Measurements from ENCODE around the gene FLT3. TPM values are rescaled to one million over a fixed set of nuclear protein-coding genes. Genes with fewer than 3 reads are reported as not detected.

FLT3 gene
- total RNA-seq, 4 donors from 2014 or later, result 0.47 to 1.2 (median 1.2) TPM

DNA sequence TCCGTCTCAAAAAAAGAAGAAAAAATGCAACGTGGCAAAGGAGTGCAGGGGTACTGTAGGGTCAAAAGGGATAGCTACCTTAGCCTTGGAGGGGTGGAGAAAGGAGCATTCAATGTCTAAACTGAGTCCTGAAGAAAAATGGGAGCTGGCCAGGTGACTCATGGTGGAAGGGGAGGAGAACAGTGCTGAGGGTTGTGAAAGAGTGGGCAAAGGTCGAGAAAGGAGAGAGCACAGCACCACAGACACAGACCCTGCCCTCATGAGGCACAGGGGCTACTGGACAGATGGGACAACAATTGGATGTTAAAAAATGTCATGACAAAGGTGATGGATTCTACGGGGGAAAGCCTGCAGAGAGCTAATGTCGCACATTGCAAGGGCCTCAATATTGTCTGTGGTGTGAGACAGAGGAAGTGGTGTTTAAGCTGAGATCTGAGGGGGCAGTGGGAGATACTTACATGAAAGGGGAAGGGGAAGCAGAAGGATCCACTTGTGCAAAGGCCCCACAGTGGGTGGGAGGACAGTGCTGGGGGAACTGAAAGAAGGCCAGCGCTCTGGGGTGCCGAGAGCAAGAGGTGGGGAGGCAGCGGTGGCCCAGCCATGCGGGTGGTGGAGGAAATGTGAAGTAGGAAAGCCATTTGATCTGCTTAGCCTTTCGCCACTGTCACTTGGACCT is 69.0 kb downstream of the FLT3 start:
- H3K27me3 ChIP-seq, result peaks cover 2% of the 10 kb centered on the region
- no peak overlapping the region for H3K27ac ChIP-seq
- H3K4me3 ChIP-seq, result no peak overlapping the region
- H3K4me1 ChIP-seq, result no peaks in the 10 kb centered on the region
- no peak for DNase-seq (ENCODE audit: low spot score in 2 of 2)
- TF ChIP-seq POLR2AphosphoS5 (IDR thresholded peaks at IDR 0.05) (no peak), EP300 (IDR thresholded peaks at IDR 0.05) (no peak), POLR2A (IDR thresholded peaks at IDR 0.05) (no peak)
- TF ChIP-seq, protein P1, sequence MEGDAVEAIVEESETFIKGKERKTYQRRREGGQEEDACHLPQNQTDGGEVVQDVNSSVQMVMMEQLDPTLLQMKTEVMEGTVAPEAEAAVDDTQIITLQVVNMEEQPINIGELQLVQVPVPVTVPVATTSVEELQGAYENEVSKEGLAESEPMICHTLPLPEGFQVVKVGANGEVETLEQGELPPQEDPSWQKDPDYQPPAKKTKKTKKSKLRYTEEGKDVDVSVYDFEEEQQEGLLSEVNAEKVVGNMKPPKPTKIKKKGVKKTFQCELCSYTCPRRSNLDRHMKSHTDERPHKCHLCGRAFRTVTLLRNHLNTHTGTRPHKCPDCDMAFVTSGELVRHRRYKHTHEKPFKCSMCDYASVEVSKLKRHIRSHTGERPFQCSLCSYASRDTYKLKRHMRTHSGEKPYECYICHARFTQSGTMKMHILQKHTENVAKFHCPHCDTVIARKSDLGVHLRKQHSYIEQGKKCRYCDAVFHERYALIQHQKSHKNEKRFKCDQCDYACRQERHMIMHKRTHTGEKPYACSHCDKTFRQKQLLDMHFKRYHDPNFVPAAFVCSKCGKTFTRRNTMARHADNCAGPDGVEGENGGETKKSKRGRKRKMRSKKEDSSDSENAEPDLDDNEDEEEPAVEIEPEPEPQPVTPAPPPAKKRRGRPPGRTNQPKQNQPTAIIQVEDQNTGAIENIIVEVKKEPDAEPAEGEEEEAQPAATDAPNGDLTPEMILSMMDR (IDR thresholded peaks at IDR 0.05), result no peak
- H3K9me3 ChIP-seq, result no peaks in the 10 kb centered on the region
- WGBS, result 82% methylated on average over 10 of the region's 10 CpGs
- no peaks in the 10 kb centered on the region for H3K36me3 ChIP-seq

DNA sequence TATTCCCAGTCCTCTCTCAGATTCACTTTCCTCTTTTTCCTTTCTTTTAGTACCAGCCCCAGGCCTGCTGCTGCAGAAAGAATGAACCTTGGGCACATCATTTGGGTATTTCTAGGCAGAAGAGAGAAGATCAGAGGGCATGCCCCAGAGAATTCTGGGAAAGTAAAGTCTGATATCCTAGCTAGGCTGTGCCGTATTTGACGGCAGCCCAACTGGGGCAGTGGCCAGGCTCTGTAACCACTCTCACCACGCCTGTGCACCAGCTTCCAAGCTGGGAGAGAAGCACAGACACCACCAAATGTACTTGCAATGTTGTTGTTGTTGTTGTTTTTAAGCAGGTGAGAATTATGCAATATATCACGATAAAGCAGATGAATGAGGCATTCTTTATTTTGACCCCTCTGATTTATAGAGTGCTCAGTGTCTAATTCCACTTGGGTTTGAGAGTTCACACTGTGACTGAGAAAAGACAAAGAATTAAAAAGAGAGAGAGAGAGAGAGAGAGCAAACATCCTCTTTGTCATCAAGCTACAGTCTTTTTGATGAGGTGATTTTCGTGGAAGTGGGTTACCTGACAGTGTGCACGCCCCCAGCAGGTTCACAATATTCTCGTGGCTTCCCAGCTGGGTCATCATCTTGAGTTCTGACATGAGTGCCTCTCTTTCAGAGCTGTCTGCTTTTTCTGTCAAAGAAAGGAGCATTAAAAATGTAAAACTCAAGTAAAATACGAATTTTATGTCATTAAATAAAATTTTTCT is 72.6 kb downstream of the FLT3 start:
- no peaks in the 10 kb centered on the region for H3K9me3 ChIP-seq
- TF ChIP-seq POLR2AphosphoS5 (IDR thresholded peaks at IDR 0.05) (no peak), EP300 (IDR thresholded peaks at IDR 0.05) (no peak), POLR2A (IDR thresholded peaks at IDR 0.05) (no peak)
- TF ChIP-seq, protein P1 (IDR thresholded peaks at IDR 0.05), result no peak
- no peaks in the 10 kb centered on the region for H3K4me1 ChIP-seq
- 79% methylated on average over 8 of the region's 8 CpGs for WGBS
- DNase-seq (ENCODE audit: low spot score in 2 of 2), result no peak
- no peaks in the 10 kb centered on the region for H3K36me3 ChIP-seq
- H3K27me3 ChIP-seq, result no peaks in the 10 kb centered on the region
- H3K27ac ChIP-seq, result no peak overlapping the region
- no peak overlapping the region for H3K4me3 ChIP-seq

GRCh38 chr13:28027071-28027470 is 73.3 kb downstream of the FLT3 start:
- TF ChIP-seq, protein P1 (IDR thresholded peaks at IDR 0.05), result no peak
- TF ChIP-seq POLR2A (IDR thresholded peaks at IDR 0.05), result no peak
- TF ChIP-seq POLR2AphosphoS5 (IDR thresholded peaks at IDR 0.05), result no peak
- TF ChIP-seq EP300 (IDR thresholded peaks at IDR 0.05), result no peak

GRCh38 chr13:28026508-28026907 is 73.9 kb downstream of the FLT3 start:
- no peak for DNase-seq (ENCODE audit: low spot score in 2 of 2)
- H3K4me1 ChIP-seq, result no peaks in the 10 kb centered on the region
- H3K27ac ChIP-seq, result no peak overlapping the region
- no peaks in the 10 kb centered on the region for H3K36me3 ChIP-seq
- TF ChIP-seq POLR2A (IDR thresholded peaks at IDR 0.05), result no peak
- 91% methylated on average over 9 of the region's 9 CpGs for WGBS
- H3K9me3 ChIP-seq, result no peaks in the 10 kb centered on the region
- H3K27me3 ChIP-seq, result no peaks in the 10 kb centered on the region
- H3K4me3 ChIP-seq, result no peak overlapping the region

More at GRCh38 chr13:28027071-28027470, 73.3 kb downstream of the FLT3 start:
- DNase-seq (ENCODE audit: low spot score in 2 of 2), result no peak
- no peak overlapping the region for H3K27ac ChIP-seq
- H3K9me3 ChIP-seq, result no peaks in the 10 kb centered on the region
- no peaks in the 10 kb centered on the region for H3K27me3 ChIP-seq
- H3K36me3 ChIP-seq, result no peaks in the 10 kb centered on the region
- H3K4me1 ChIP-seq, result no peaks in the 10 kb centered on the region
- no peak overlapping the region for H3K4me3 ChIP-seq

GRCh38 chr13:28022848-28023518 is 77.4 kb downstream of the FLT3 start:
- no peaks in the 10 kb centered on the region for H3K36me3 ChIP-seq
- no peak overlapping the region for H3K27ac ChIP-seq
- no peaks in the 10 kb centered on the region for H3K27me3 ChIP-seq
- WGBS, result 45% methylated on average over 9 of the region's 9 CpGs
- H3K4me3 ChIP-seq, result no peak overlapping the region
- no peaks in the 10 kb centered on the region for H3K4me1 ChIP-seq
- DNase-seq (ENCODE audit: low spot score in 2 of 2), result no peak
- TF ChIP-seq POLR2A (IDR thresholded peaks at IDR 0.05), result no peak
- TF ChIP-seq POLR2AphosphoS5 (IDR thresholded peaks at IDR 0.05), result no peak
- TF ChIP-seq, protein P1 (IDR thresholded peaks at IDR 0.05), result no peak
- no peak for TF ChIP-seq EP300 (IDR thresholded peaks at IDR 0.05)
- H3K9me3 ChIP-seq, result no peaks in the 10 kb centered on the region
